Measurements from ENCODE around the gene HBA2.
"Not testable (repeated sequence)": the region's sequence is repeated elsewhere in the genome, so short reads cannot be mapped to it uniquely, and the experiment has no call there.

GRCh38 chr16:160242-160641 is 12.4 kb upstream of the HBA2 start:
- not testable (repeated sequence) for TF ChIP-seq POLR2A, CTCF, POLR2AphosphoS5, EP300 (IDR thresholded peaks at IDR 0.05)

All from sigmoid colon (tissue), 4 donors.